Psoas muscle (tissue), 8 donors: ENCODE results near the gene CCR2. TPM values are rescaled to one million over a fixed set of nuclear protein-coding genes. Genes with fewer than 3 reads are reported as not detected.
A peak's percentile ranks its signal among the peaks of the same experiment; 100 is the strongest.
"Not testable (repeated sequence)": the region's sequence is repeated elsewhere in the genome, so short reads cannot be mapped to it uniquely, and the experiment has no call there.

Experiments
- ATAC-seq, 4 donors: fragments of 200-7000 bp; cut with Tn5 transposase; one replicate each; pipeline ENCODE4 v1.9.1; 2020; ENCODE audit warnings: moderate library complexity in 3 of 4, mild to moderate bottlenecking in 2 of 4
- DNase-seq, 2 donors: peaks; one replicate each; pipeline ENCODE4 v3.0.0-alpha.2; 2020
- H3K27ac ChIP-seq: fragments of 200-600 bp; one replicate; pipeline ENCODE4 v1.8.0; 2022
- H3K27me3 ChIP-seq, 3 donors: fragments of 200-600 bp in 1 of 3; one replicate each; pipeline versions ENCODE4 v1.6.1 to v1.8.0; 2013 to 2022; ENCODE audit warnings: low read length in 2 of 3, mild to moderate bottlenecking in 2 of 3, moderate library complexity in 1 of 3; ENCODE audit not compliant: insufficient read depth in 3 of 3
- H3K36me3 ChIP-seq, 2 donors: fragments of 200-600 bp in 1 of 2; one replicate each; pipeline versions ENCODE4 v1.6.1 to v1.8.0; 2013 to 2022; ENCODE audit warnings: low read depth in 1 of 2, mild to moderate bottlenecking in 1 of 2, moderate library complexity in 1 of 2; ENCODE audit not compliant: insufficient read depth in 1 of 2
- H3K4me1 ChIP-seq: fragments of 200-600 bp; one replicate; pipeline ENCODE4 v1.8.0; 2022
- H3K4me3 ChIP-seq: fragments of 200-600 bp; one replicate; pipeline ENCODE4 v1.8.0; 2022; ENCODE audit warnings: mild to moderate bottlenecking
- H3K9me3 ChIP-seq: fragments of 200-600 bp; one replicate; pipeline ENCODE4 v1.8.0; 2022
- WGBS, 3 donors: extraction: QIAGEN DNeasy Blood & Tissue Kit; methylation state at CpG; one replicate each; pipeline versions ENCODE4 v1.1.6 to v1.1.7; 2013; 5-methylcytosine and 5-hydroxymethylcytosine counted together
- intact Hi-C, 2 donors: fragments of 100-400 bp; cut with DNase I; formaldehyde crosslinking; loops; one replicate each; pipeline versions ENCODE4 v1.11.0 to v1.14.2; 2022
- polyA plus RNA-seq, 3 donors: library from polyadenylated mRNA; stranded (reverse); fragments of 200-250 nt; gene quantifications; one replicate each; pipeline ENCODE4 v1.2.3, GENCODE V29; 2013
- total RNA-seq, 4 donors: library from RNA; stranded (reverse); fragmentation: NEBNext Ultra II Directional in 2 of 4; extraction: Animal tissue kit (Norgen Biotek cat#: 25700) in 2 of 4; gene quantifications; one replicate each; pipeline versions ENCODE4 v1.2.1 to v1.2.4, GENCODE V29; 2021 to 2023
- TF ChIP-seq, protein P1 (sequence below): fragments of 200-600 bp; IDR thresholded peaks from one replicate; pipeline ENCODE4 v1.8.0; 2022; ENCODE audit warnings: antibody characterized with exemption
- donor health status: healthy with polysubstance abuse.
- donor health status: DM: no; HTN: no; CAD: no; lungs with moderate emphysema.
- donor health status: Bipolar disorder and iron deficiency.
- donor health status: healthy.
- donor health status: DM: yes; HTN: yes; CAD: no.
- donor health status: DM: no; HTN: no; CAD: no.
- donor health status: DM: no; HTN: no; CAD: no.
- donor health status: DM: yes; HTN: yes; CAD: no.

The CCR2 gene
- total and polyA plus RNA-seq, 7 donors, result 0.10 to 1.0 (median 0.34) TPM

DNA sequence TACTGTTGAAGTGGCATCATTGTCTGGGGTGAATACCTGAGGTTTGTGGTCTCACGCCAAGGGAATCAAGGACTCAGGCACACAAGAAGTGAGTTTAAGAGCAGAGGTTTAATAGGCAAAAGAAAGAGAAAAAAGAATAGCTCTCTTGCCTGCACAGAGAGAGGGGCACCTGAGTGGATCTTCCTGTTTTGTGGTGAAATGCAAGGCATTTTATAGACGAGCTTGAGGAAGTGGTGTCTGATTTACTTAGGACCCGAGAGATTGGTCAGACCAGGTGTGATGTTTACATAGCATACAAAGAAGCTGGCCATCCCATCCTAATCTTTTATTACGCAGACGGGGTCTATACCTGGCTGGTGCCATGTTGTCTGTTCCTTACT, 30.0 kb downstream of the CCR2 start:
- H3K9me3 ChIP-seq, result no peaks in the 10 kb centered on the region
- no peak overlapping the region for H3K27ac ChIP-seq
- no peak overlapping the region for H3K4me3 ChIP-seq
- intact Hi-C loops, result no loop called here
- 79 to 82% (median 81%) methylated on average over 5 of the region's 5 CpGs for WGBS, 3 donors
- ATAC-seq, result no peak
- no peak for DNase-seq
- peaks cover 20% of the 10 kb centered on the region for H3K4me1 ChIP-seq
- no peaks in the 10 kb centered on the region for H3K36me3 ChIP-seq
- no peaks in the 10 kb centered on the region for H3K27me3 ChIP-seq
- TF ChIP-seq, protein P1, sequence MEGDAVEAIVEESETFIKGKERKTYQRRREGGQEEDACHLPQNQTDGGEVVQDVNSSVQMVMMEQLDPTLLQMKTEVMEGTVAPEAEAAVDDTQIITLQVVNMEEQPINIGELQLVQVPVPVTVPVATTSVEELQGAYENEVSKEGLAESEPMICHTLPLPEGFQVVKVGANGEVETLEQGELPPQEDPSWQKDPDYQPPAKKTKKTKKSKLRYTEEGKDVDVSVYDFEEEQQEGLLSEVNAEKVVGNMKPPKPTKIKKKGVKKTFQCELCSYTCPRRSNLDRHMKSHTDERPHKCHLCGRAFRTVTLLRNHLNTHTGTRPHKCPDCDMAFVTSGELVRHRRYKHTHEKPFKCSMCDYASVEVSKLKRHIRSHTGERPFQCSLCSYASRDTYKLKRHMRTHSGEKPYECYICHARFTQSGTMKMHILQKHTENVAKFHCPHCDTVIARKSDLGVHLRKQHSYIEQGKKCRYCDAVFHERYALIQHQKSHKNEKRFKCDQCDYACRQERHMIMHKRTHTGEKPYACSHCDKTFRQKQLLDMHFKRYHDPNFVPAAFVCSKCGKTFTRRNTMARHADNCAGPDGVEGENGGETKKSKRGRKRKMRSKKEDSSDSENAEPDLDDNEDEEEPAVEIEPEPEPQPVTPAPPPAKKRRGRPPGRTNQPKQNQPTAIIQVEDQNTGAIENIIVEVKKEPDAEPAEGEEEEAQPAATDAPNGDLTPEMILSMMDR, result no peak

DNA sequence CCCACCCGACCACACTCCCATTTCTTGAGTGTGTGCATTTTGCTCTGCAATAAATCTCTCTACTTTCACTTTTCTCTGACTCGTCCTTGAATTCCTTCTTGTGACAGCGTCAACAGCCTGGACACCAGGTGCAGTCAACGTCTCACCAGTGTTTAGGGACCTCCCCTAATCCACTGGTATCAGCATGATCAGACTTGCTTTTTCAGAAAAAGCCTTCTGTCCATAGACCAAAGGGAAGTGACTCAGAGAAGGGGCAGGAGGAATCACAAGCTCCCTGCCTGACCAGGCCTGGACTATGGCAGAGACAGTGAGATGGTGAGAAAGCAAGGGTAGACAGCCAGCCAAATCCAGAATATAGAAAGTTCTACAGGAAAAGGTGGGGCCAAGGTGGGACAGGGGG, 32.3 kb downstream of the CCR2 start:
- TF ChIP-seq, protein P1, result no peak
- Histone ChIP-seq H3K36me3 (no peaks in the 10 kb centered on the region), H3K4me3 (no peak overlapping the region), H3K27ac (no peak overlapping the region), H3K27me3 (no peaks in the 10 kb centered on the region), H3K4me1 (peaks cover 5% of the 10 kb centered on the region), H3K9me3 (no peaks in the 10 kb centered on the region)
- intact Hi-C loops, result no loop called here
- DNase-seq, result no peak
- ATAC-seq, result peak in 1 of 4 donors; percentile 51
- WGBS, 3 donors, result 42 to 59% (median 52%) methylated on average over 4 of the region's 4 CpGs

DNA sequence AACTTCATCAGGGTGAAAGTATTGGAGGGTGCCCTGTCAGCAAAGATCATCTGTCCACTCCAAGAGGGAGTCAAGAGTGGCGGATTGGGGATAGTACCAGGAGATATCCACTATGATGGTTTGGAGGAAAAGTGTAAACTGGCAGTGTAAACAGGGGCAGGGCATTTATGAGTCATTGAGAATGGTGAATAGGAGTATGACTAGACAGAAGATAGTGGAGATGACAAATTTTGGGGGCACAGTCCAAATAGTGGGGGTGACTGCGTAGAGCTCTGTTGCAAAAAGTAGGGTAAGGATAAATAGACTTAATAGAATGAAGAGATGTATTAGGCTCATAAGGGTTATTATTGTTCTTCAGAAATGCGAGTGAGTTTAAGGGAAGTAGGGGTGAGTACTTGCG, 34.9 kb downstream of the CCR2 start:
- H3K27me3 ChIP-seq, H3K4me3 ChIP-seq, H3K9me3 ChIP-seq, intact Hi-C loops, ATAC-seq, DNase-seq, H3K4me1 ChIP-seq, H3K27ac ChIP-seq, H3K36me3 ChIP-seq: not testable (repeated sequence)
- 95 to 96% (median 96%) methylated on average over 4 of the region's 4 CpGs for WGBS, 3 donors

DNA sequence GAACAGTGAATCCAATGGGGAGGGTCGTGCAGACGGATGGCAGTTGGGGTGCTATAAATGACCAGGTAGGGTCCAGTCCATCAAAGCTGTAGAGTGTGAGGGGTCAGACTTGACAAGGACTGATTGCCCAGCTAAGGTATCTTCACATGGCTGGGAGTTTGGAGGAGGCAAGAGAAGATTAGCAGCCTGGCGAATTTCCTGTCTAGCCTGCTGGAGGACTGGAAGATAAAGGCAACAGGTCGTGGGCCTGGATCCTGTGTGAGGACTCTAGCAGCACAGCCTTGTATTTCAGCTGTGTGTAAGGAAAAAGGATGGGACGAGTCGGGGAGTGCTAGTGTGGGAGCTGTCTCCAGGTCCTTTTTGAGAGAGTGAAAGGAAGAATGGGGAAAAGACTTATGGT, 35.4 kb downstream of the CCR2 start:
- Histone ChIP-seq H3K4me1 (no peaks in the 10 kb centered on the region), H3K36me3 (no peaks in the 10 kb centered on the region), H3K9me3 (no peaks in the 10 kb centered on the region), H3K27me3 (no peaks in the 10 kb centered on the region), H3K4me3 (no peak overlapping the region), H3K27ac (no peak overlapping the region)
- no peak for ATAC-seq
- intact Hi-C loops, result no loop called here
- 84 to 85% (median 84%) methylated on average over 6 of the region's 6 CpGs for WGBS, 3 donors
- DNase-seq, result no peak
- TF ChIP-seq, protein P1, result no peak

DNA sequence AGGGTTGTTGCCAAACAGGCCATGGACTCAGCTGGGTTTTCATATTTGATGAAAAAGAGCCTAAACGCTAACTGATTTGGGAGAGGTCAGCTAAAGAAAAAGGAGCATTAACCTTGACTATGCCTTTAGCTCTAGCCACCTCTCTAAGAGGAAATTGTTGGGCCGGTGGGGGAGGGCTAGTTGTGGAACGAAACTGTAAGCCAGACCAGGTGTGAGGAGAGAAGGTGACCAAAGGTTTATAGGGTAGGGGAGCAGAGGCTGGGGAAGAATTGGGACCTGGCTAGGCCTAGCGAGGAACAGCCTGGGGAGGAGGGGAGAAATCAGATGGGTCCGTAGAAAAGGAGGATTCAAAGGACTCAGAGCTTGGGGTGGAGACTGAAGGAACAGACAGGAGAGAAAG, 37.6 kb downstream of the CCR2 start:
- H3K9me3 ChIP-seq, H3K27me3 ChIP-seq, H3K4me3 ChIP-seq, intact Hi-C loops, H3K36me3 ChIP-seq, DNase-seq, H3K4me1 ChIP-seq, ATAC-seq, H3K27ac ChIP-seq: not testable (repeated sequence)
- 91 to 93% (median 93%) methylated on average over 5 of the region's 5 CpGs for whole genome bisulfite sequencing, 3 donors

DNA sequence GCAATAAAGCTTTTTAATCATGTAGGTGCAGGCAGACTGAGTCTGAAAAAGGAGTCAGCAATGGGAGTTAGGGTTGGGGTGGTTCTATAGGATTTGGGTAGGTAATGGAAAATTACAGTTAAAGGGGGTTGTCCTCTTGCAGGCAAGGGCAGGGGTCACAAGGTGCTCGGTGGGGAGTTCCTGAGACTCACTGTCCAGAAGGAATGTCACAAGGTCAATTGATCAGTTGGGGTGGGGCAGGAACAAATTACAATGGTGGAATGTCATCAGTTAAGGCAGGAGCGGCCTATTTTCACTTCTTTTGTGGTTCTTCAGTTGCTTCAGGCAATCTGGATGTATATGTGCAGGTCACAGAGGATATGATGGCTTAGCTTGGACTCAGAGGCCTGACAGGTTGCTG, 39.1 kb downstream of the CCR2 start:
- intact Hi-C loops, result no loop called here
- Histone ChIP-seq H3K27ac (no peak overlapping the region), H3K27me3 (no peaks in the 10 kb centered on the region), H3K9me3 (no peaks in the 10 kb centered on the region), H3K36me3 (no peaks in the 10 kb centered on the region), H3K4me3 (no peak overlapping the region), H3K4me1 (peaks cover 8% of the 10 kb centered on the region)
- DNase-seq (no peak), ATAC-seq (no peak)
- 84 to 86% (median 86%) methylated on average over 2 of the region's 2 CpGs for WGBS, 3 donors
- TF ChIP-seq, protein P1, result no peak
